Stimulated activated CD4-positive, alpha-beta T cell treated with anti-CD3 and anti-CD28 coated beads, TNF-alpha, amount 100 ng/mL, for 1 hour (primary cell): ENCODE results near the gene CADM1.

ENCODE experiments used
- DNase-seq, 3 donors: peaks; one replicate each; pipeline ENCODE4 v3.0.0-alpha.2; 2020; ENCODE audit warnings: low read depth in 3 of 3, low spot score in 1 of 3

CADM1 gene

GRCh38 chr11:115188188-115188897 is 315.9 kb downstream of the CADM1 start:
- DNase-seq = no peak

GRCh38 chr11:115185931-115186330 is 318.3 kb downstream of the CADM1 start:
- DNase-seq = no peak

- DNase-seq = no peak
Measured at GRCh38 chr11:115185507-115185906, 318.7 kb downstream of the CADM1 start.

DNA sequence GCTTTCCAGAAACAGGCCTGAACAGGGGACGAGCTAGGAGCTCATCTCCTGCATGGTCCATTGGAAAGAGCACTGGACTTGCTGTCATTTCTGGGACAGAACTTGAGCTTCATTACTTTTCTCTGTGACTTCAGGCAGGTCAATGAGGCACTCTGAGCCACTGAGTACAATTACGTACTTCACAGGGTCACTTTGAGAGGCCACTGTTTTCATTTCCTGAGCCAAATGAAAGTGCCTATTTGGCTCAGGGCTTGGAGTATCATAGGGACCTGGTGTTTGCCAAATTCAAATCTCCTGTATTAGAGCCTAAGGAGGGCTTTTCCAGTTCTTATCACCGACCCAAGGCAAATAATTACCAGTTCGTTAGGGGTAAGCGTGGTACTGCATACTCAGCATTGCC is 319.3 kb downstream of the CADM1 start:
- no peak for DNase-seq

DNA sequence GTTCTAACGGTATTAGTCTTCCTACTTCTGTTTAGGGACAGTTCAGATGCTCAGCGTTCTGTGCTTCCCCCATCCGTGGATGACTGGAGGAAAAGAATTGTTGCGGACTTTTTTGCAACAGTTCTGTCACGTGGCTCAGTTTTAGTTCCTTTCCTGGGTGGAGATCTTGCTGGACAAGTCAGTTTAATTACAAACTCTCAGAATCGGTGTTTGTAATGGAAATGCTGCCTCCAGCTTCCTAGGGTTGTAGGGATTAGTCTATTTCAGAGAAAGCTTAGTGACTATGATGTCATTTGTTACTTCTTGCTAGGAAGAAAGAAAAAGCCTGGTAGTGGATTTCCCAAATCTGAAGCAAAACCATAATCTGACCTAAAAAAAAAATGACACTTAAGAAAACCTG is 320.4 kb downstream of the CADM1 start:
- no peak for DNase-seq

DNA sequence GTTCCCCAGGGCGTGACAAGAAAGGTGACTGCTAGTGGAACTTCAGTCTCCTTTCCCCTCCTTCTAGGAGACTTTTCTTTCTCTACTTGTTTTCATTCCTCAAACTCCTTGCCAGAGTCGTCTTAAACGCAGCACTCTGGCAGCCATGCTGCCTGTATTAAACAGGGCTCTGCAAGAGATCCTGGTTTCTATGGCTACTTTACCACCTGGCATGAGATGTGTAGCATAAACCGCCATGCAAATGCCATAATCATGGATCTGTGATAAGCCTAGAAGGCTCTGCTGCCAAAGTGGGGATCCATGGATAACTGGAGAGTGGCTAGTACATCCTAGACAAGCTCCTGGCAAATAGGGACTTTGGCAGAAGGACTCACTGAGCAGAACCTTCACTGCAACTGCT is 321.1 kb downstream of the CADM1 start:
- no peak for DNase-seq

DNA sequence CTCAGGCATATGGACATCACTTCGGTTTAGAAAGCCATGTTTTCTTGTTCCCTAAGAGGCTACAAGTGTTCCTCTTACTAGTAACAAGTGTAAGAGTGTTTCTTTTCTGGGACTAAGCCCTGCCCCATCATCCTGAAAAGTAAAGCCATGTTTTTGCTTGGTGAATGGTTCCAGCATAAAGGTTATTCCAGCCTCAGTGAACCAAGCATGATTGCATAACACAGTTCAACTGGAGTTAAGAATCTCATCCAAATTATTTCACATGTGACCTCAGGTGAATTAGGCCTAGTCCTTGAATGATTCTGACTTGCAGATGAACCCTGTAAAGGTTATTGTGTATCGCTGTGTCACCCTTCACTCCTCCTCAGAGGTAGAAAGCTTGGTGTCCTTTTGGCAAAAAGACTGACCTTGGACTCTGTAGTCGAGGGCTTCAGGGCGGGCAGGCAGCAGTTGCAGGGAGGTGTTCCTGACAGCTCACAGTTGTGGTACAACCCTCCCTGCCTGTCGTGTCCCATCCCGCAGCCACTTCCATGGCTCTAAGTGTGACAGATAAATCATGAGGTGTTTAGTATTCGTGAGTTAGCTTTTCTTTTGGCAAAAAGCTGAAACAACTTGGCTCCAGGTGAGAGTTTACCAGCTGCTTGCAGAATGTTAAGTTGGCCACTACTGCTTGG is 321.8 kb downstream of the CADM1 start:
- no peak for DNase-seq

DNA sequence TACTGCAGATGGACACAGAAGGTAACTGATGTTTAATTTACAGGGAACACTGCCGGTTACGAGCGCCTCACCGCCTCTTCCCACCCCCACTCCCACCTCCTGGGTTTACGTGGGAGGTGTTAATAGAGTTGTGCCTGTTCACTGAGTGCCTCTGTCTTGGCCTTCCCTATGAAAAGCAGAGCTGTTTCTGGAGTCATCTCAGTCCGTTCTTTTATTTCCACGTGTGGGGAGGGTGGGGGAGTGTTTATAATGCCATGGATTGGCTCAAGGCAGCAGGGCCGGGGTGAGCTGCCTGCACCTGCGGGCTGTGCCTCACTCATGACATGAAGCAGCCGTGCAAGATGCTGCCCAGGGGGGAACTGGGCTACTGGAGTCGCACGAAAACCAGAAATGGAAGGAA is 322.7 kb downstream of the CADM1 start:
- no peak for DNase-seq

GRCh38 chr11:115180272-115180671 is 323.9 kb downstream of the CADM1 start:
- no peak for DNase-seq

- DNase-seq = no peak
Measured at GRCh38 chr11:115179636-115180035, 324.6 kb downstream of the CADM1 start.

GRCh38 chr11:115178705-115179104 is 325.5 kb downstream of the CADM1 start:
- no peak for DNase-seq

GRCh38 chr11:115173136-115173535 is 331.1 kb downstream of the CADM1 start:
- DNase-seq = no peak

DNA sequence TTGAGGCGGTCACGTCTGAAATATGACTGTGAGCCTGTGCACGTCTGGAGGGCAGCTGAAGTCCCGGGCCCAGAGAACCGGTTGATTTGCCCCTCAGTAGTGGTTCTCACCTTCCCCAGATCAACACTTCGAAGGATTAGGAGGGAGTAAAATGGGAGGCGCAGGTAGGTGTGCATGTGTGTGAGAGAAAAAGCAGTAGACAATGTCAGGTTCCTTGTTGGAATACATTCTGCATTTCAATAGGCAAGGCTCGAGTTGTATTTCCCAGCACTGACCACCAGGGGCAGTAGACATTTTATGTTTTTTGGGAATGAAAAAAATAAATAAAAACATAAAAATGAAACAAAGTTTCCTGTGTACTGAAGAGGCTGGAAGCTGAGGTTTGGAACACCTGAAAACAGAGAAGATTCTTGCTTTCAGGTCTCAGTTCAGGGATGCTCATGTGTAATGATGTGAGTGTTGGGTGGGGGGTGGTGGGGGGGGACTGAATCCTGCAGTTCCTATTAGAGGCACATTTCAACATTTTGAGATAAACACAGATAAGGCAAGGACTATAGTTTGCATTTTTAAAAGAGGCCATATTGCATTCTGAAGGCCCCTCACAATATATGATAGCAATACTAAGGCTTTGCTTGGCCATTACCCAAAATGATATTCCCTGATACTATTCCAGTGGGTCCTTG is 333.9 kb downstream of the CADM1 start:
- DNase-seq = no peak

GRCh38 chr11:115169251-115169650 is 335.0 kb downstream of the CADM1 start:
- no peak for DNase-seq

- no peak for DNase-seq
Measured at GRCh38 chr11:115168686-115169085, 335.5 kb downstream of the CADM1 start.

DNA sequence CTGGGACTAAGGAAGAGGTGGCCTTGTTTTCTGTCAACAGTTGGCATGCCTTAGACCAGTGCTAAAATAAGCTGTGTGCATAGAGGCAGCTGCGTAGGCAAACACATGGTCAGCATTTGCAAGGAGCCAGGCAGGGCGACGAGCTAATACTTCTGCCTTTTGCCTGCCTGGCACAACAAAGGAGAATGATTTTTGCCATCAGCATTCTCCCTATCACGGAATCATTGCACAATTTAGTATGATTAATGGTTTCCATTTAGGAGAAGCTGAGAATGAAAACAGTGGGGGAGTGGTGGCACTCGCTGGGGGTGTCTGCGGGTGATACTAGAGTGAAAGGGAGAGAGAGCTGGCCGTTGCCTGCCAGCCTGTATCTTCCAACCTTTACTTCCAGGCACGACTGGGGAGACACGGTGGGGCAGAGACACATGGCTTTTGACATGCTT is 336.0 kb downstream of the CADM1 start:
- no peak for DNase-seq

DNA sequence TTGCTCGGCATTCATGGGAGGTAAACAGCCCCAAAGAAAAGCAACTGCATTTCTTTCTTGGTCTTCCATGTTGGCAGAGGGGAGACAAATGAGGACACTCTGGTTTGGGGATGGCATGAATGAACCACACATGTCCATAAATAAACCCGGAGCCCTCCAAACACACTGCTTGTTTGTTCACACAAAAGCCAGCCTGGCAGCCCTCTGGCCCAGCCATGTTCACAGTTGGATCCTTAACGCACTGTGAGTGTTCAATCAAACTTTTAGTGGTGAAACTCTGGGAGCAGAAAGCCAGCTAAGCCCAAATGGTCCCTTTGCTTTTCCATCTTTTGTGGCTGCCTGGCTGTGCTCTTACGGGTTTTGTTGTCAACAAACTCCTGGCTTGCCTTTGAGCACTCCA is 336.8 kb downstream of the CADM1 start:
- no peak for DNase-seq

DNA sequence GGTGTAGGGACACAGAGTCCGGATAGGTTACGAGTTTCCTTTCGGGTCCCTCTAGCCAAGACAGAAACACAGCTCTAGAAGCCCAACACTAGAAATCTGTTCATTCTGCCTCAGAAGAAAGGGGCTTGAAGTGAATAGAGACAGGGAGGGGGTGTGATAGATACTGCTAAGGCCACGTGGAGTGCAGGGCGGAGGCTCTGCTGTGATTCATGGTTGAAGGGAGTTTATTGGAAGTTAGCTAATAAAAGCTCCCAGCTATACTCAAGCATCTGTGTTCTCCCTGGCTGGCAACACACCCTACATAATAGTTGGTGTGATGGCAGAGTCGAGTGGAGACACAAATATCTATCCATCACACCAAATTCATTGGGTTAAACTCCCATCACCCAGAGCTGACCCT is 337.4 kb downstream of the CADM1 start:
- no peak for DNase-seq

- no peak for DNase-seq
Measured at GRCh38 chr11:115164774-115165173, 339.4 kb downstream of the CADM1 start.

DNA sequence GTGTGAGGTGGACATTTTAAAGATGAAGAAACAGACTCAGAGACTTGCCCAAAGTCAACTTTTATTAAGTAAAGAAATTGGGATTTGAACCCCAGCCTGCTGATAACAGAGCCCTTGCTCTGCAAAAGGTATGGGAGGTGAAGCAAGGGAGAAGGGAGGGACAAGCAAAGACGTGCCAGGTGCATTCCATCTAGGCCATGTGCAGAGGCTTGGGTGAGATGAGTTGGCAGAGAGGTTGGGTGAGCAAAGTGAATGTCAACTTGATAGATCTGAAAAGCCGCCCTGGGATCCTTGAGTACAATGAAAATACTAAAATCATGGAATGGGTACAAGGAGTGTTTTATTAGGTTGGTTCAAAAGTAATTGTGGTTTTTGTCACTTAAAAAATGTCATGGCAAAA is 341.3 kb downstream of the CADM1 start:
- no peak for DNase-seq

DNA sequence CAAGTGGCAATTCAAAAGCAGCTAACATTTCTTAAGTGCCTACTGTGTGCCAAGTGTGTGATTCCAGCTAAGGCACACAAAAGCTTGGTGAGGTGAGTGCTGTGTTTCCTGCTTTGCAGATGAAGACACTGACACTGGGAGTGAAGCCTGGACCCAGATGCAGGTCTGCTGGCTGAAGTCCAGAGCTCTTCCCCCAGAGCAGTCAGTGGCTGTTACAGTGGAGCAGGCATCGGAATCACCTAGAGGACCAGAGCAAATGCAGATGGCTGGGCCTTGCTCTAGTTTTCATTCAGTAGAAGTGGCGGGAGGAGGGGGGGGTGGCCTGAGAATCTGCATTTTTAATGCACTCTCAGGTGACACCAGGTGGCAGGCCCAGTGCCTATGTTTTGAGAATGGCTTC is 342.3 kb downstream of the CADM1 start:
- DNase-seq = no peak

DNA sequence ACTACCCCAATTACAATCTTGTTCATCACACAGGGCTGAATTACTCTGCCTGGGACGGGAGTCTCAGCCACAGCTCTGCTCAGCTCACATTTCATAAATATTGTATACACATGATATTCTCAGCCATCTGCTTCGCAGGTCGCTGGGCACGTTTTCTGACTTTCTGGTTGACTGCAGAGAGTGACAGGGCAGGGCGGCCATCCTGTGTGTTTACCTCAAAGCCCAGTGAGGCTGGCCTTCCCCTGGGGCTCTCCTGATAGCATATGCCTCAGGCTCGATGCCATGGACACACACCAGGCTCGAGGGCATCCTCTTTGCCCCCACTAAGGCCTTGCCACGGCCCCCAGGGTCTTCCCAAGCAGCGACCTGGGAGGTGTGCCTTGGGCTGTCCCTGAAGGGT is 345.0 kb downstream of the CADM1 start:
- DNase-seq = no peak
